NCI-H460 (cell line): ENCODE data around the gene NPIPB8. TPM values are rescaled to one million over a fixed set of nuclear protein-coding genes. Genes with fewer than 3 reads are reported as not detected.
"Not testable (repeated sequence)": the region's sequence is repeated elsewhere in the genome, so short reads cannot be mapped to it uniquely, and the experiment has no call there.

Experiments
- DNase-seq: peaks from one replicate; pipeline ENCODE4 v3.0.0-alpha.2; 2016; ENCODE audit warnings: low read depth; ENCODE audit errors: extremely low read depth
- polyA plus RNA-seq: library from polyadenylated mRNA; depleted of rRNA; stranded (reverse); fragments of >200 nt; gene quantifications from 2 replicates; pipeline ENCODE4 v1.2.3, GENCODE V29; 2014; cell fraction: nucleus; rRNA removed
- total RNA-seq: library from RNA; depleted of rRNA; stranded (reverse); fragments of >200 nt; shearing (Covaris generic); gene quantifications from 2 replicates; pipeline ENCODE4 v1.2.3, GENCODE V29; 2014; rRNA removed

Gene NPIPB8
- not detected in 2 replicates for total RNA-seq
- polyA plus RNA-seq: 0.93 TPM in 1 of 2 replicates, not detected in the other

GRCh38 chr16:28637765-28638164 is at the start of gene NPIPB8:
NPIPB8 (plus strand) TSS chr16:28638065; CDS start chr16:28638361, 296 bp downstream.
- not testable (repeated sequence) for DNase-seq

- no peak for DNase-seq
Measured at GRCh38 chr16:28589069-28589468, 48.8 kb upstream of the NPIPB8 start.

- DNase-seq: no peak
Measured at GRCh38 chr16:28589930-28590329, 47.9 kb upstream of the NPIPB8 start.

- no peak for DNase-seq
Measured at GRCh38 chr16:28590384-28591340, 47.2 kb upstream of the NPIPB8 start.

- DNase-seq: no peak
Measured at GRCh38 chr16:28591355-28591754, 46.5 kb upstream of the NPIPB8 start.

- no peak for DNase-seq
Measured at GRCh38 chr16:28592511-28592910, 45.4 kb upstream of the NPIPB8 start.

GRCh38 chr16:28592979-28593553 is 44.8 kb upstream of the NPIPB8 start:
- DNase-seq: no peak

- not testable (repeated sequence) for DNase-seq
Measured at GRCh38 chr16:28595451-28595850, 42.4 kb upstream of the NPIPB8 start.

- DNase-seq: no peak
Measured at GRCh38 chr16:28596115-28596630, 41.7 kb upstream of the NPIPB8 start.

GRCh38 chr16:28596840-28597691 is 40.8 kb upstream of the NPIPB8 start, which contains the start of gene SULT1A2:
SULT1A2 (minus strand) TSS chr16:28597050; CDS start chr16:28595930, 1,120 bp downstream.
- no peak for DNase-seq

- no peak for DNase-seq
Measured at GRCh38 chr16:28597692-28598261, 40.1 kb upstream of the NPIPB8 start.

- not testable (repeated sequence) for DNase-seq
Measured at GRCh38 chr16:28599377-28600285, 38.2 kb upstream of the NPIPB8 start.

- not testable (repeated sequence) for DNase-seq
Measured at GRCh38 chr16:28600965-28601364, 36.9 kb upstream of the NPIPB8 start.

GRCh38 chr16:28601589-28601988 is 36.3 kb upstream of the NPIPB8 start:
- DNase-seq: not testable (repeated sequence)

GRCh38 chr16:28602062-28602461 is 35.8 kb upstream of the NPIPB8 start:
- DNase-seq: not testable (repeated sequence)

- no peak for DNase-seq
Measured at GRCh38 chr16:28602529-28602928, 35.3 kb upstream of the NPIPB8 start.

GRCh38 chr16:28603381-28604185 is 34.3 kb upstream of the NPIPB8 start:
- DNase-seq: no peak

GRCh38 chr16:28604186-28604565 is 33.7 kb upstream of the NPIPB8 start:
- no peak for DNase-seq
